AG09309 (cell line): ENCODE results near the gene PARD3B.

Experiments used
- DNase-seq: peaks from one replicate; pipeline ENCODE4 v3.0.0-alpha.2; 2010; ENCODE audit warnings: low read depth
- H3K4me3 ChIP-seq: 2 replicates; pipeline ENCODE4 v1.5.1; 2011; ENCODE audit warnings: mild to moderate bottlenecking, low read depth, low read length, moderate library complexity; ENCODE audit not compliant: control insufficient read depth
- TF ChIP-seq, protein P1 (sequence below): IDR thresholded peaks from 2 replicates; pipeline ENCODE4 v1.5.1; 2011; ENCODE audit warnings: mild to moderate bottlenecking, low read depth, low read length, inconsistent platforms; ENCODE audit not compliant: insufficient read depth, control insufficient read depth; ENCODE audit errors: missing control alignments

Gene PARD3B

DNA sequence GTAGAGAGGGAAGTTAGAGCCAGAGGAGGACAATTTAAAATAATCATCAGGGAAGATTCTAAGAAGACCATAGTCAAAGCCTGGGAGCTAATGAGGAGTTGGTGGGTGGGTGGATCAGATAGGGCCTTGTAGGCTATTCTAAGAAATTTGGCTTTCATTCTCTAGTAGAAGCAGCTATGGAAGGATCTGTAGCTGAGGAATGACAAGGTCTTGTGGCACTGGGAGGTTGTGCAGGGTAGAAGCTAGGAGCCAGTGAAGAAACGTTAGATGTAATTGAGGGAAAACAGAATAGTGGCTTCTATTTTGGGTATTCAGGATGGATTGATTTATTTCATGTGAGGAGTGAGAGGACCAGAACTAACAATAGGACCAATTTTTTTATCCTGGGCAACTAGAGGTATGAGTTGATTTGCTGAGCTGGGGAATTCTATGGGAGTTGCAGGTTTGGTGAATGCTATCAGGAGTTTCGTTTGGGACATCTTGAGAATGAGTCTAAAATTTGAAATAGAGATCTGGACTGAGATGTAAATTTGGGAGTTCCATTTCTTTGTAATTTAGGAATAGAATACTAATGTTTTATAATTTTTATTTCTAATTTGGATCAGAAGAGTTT, 371.9 kb downstream of the PARD3B start:
- TF ChIP-seq, protein P1, sequence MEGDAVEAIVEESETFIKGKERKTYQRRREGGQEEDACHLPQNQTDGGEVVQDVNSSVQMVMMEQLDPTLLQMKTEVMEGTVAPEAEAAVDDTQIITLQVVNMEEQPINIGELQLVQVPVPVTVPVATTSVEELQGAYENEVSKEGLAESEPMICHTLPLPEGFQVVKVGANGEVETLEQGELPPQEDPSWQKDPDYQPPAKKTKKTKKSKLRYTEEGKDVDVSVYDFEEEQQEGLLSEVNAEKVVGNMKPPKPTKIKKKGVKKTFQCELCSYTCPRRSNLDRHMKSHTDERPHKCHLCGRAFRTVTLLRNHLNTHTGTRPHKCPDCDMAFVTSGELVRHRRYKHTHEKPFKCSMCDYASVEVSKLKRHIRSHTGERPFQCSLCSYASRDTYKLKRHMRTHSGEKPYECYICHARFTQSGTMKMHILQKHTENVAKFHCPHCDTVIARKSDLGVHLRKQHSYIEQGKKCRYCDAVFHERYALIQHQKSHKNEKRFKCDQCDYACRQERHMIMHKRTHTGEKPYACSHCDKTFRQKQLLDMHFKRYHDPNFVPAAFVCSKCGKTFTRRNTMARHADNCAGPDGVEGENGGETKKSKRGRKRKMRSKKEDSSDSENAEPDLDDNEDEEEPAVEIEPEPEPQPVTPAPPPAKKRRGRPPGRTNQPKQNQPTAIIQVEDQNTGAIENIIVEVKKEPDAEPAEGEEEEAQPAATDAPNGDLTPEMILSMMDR: no peak
- no peak for DNase-seq
- no peak overlapping the region for H3K4me3 ChIP-seq

DNA sequence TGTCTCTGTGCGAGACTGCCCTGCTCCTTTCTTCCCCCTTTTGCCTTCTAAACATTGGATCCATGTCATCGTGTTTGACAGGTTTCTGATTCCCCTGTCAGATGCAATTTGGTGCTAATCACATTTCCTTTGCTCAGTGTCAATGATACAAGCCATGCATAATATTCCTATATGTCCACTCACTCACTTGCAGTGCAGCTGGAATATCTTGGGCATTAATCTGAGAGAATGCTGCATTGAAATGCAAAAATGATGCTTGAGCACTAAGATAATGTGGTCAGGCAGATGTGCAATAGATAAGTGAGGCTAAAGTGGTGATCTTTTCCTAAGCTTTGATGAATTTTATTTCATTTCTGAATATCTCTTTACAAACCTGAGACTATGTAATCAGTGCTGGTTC, 375.5 kb downstream of the PARD3B start:
- no peak for DNase-seq

DNA sequence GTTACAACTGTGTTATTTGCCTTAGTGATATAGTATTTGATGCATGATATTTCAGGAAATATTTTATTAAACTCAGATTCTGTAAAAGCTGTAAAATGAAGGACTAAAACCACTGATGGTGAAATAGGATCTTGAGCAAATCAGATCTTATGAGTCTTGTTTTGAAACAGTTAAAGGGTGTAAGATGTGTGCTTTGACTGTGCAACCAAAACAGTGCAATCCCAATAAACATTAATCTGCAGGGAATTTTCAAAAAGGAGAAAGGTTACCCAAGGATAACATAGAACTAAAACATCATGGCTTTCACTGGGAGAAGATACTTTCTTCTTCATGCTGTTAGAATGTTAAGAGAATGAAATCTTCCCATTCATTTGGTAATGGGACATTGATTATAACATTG, 378.7 kb downstream of the PARD3B start:
- DNase-seq: peak; percentile 11
- TF ChIP-seq, protein P1: no peak
- H3K4me3 ChIP-seq: no peak overlapping the region

More for the DNA sequence above, 375.5 kb downstream of the PARD3B start:
- TF ChIP-seq, protein P1: no peak
- no peak overlapping the region for H3K4me3 ChIP-seq

DNA sequence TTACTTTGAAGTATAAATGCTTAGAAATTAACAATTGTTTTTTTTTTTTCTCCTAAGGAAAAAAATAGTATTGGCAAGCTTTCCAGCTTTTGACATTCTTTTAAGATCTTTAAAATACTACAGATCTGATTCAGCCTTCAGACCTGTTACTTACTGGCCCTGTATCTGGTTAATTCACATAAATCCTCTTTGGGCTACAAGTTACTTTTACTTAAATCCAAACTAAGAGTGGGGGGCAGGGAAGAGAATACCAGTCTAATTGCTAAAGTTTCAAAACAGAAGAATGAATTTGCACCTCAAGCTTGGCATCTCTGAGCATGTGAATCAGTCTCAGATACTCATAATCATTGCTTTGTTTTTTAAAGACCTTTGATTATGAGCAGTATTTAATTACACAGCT, 386.3 kb downstream of the PARD3B start:
- H3K4me3 ChIP-seq: no peak overlapping the region
- TF ChIP-seq, protein P1: no peak
- DNase-seq: no peak

DNA sequence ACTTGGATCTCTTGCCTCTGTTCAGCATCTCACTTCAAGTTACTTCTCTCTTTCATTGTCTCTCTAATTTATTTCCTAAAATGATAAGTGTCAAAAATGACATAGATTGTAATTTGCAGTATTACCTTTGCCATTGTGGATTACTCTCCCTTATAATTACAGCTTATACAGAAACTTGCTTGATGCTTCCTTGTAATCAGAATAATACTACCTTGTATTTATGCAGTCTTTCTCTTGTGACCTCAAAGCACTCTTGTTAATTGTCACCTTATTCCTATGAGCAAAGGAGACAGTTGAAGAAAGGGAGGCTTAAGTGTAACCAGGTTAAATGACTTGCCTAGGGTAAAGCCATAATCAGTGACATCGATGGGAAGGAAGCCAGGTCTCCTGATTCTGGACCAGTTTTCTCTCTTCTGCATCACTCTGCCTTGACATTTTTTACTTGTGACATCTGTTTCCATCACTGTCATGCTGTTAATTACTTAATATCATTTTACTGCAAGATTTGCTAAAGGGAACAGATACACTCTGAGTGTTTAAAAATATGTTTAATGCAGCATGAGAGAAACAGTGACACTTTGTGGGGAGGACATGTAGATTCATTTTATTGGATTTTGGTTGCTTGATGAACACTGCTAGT, 388.6 kb downstream of the PARD3B start:
- TF ChIP-seq, protein P1: no peak
- no peak for DNase-seq
- H3K4me3 ChIP-seq: no peak overlapping the region

DNA sequence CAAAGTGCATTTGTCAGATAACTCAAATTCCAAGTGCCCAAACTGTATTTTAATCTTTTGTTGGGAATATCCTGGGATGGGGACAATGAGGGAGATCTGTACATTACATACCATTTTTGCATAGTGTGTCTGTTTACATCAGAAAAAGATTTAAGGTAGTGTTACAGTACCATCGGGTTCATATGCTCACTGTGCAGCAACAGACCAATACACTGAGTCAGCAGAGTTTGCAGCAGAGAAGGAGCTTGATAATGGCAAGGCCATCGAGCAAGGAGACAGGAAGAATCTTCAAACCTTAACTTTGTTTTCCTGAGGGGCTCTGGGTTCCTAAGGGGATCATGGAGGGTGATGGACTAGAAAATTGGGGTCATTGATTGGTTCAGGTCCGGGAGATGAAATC, 399.7 kb downstream of the PARD3B start:
- TF ChIP-seq, protein P1: no peak
- no peak overlapping the region for H3K4me3 ChIP-seq
- no peak for DNase-seq
